ENCODE data around the gene NCOA6.

Gene NCOA6

DNA sequence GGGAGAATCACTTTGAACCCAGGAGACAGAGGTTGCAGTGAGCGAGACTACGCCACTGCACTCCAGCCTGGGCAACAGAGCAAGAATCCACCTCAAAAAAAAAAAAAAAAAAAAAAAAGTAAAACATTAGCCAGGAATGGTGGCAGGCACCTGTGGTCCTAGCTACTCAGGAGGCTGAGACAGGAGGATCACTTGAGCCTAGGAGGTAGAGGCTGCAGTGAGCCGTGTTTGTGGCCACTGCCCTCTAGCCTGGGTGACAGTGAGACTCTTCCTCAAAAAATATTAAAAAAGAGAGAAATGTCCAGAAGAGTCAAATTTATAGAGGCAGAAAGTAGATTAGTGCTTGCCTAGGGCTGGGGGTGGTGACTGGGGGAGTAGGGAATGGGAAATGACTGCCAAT lies 141.8 kb downstream of the NCOA6 start:
- DNase-seq (ENCODE audit: low read depth, low spot score) = no peak
- H3K36me3 ChIP-seq (ENCODE audit: control insufficient read depth, insufficient read depth, low read length) = no peaks in the 10 kb centered on the region

DNA sequence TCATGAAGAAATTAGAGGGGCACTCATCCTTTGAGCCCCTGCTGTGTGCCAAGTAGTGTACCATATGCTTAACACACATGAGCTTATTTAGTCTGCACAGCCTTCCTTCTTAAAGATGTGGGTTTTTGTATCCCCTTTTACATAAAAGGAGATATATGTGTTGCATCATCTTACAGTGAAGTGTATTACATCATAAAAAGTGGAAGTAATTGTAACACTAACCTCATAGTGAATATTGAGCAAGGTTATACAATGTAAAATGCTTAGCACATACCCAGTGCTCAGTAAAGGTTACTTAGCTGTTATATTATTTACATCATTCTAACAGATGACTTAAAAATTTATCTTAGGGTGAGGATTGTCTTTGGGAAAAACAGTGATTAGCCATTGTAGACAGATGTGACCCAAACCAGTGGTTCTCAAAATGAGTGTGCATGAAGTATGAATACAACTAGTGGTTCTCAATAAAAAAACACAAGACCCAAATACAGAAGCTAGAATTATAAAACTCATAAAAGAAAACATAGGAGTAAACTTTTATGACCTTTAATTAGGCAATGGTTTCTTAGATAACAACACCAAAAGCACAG lies 144.8 kb downstream of the NCOA6 start:
- H3K27me3 ChIP-seq (ENCODE audit: control insufficient read depth, insufficient read depth, low read length) = no peaks in the 10 kb centered on the region
- no peaks in the 10 kb centered on the region for H3K9me3 ChIP-seq (ENCODE audit: control insufficient read depth, insufficient read depth, low read length)
- no peaks in the 10 kb centered on the region for H3K36me3 ChIP-seq (ENCODE audit: control insufficient read depth, insufficient read depth, low read length)
- no peaks in the 10 kb centered on the region for H3K4me1 ChIP-seq (ENCODE audit: control insufficient read depth, insufficient read depth, low read length)
- H3K27ac ChIP-seq (ENCODE audit: low read length) = no peak overlapping the region
- no peak for DNase-seq (ENCODE audit: low read depth, low spot score)
- no peak overlapping the region for H3K4me3 ChIP-seq (ENCODE audit: low read length)

More for the DNA sequence above, 141.8 kb downstream of the NCOA6 start:
- Histone ChIP-seq H3K4me3 (ENCODE audit: low read length) (no peak overlapping the region), H3K9me3 (ENCODE audit: control insufficient read depth, insufficient read depth, low read length) (no peaks in the 10 kb centered on the region), H3K4me1 (ENCODE audit: control insufficient read depth, insufficient read depth, low read length) (no peaks in the 10 kb centered on the region), H3K27me3 (ENCODE audit: control insufficient read depth, insufficient read depth, low read length) (no peaks in the 10 kb centered on the region), H3K27ac (ENCODE audit: low read length) (no peak overlapping the region)
- WGBS (ENCODE audit: insufficient coverage, insufficient read length) = no CpG with 5 or more reads among the region's 3 CpGs

DNA sequence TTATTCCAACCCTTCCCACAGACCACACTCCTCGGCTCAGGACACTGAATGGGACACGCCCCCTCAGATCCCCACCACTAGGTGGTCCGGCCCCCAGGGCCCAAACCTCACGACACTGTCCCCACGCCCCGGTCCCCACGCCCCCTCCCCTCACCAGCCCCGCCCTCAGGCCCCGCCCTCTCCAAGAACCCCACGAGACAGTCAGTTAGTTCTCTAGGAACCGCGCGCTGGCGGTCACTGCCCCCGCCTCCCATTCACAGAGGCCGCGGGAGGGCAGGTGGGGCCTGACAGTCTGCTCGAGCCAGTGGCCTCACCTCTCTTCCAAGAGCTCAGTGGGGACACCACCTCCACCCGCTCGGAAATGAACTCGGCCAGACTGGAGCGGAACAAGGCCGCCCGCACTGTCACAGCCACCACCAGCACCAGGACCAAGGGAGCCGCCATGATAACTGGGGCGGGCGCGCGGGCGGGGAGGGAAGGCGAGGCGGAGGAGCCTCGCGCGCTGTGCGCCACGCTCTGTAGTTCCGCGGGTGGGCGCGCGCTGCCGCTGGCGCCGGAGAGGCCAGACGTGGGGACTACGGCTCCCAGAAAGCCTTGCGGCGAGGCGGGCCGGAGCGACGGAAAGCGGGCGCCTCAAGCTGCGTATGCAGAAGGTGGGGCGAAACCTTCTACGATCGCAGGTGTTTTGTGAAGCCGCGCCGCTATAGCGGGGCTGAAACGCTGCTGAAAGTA lies 148.6 kb downstream of the NCOA6 start, which contains the start of gene PIGU:
Gene PIGU, minus strand, starts transcription at position 451 of the 732 bp plus-strand sequence. Its CDS starts 7 bp downstream, at position 444.
- H3K36me3 ChIP-seq (ENCODE audit: control insufficient read depth, insufficient read depth, low read length) = no peaks in the 10 kb centered on the region
- peak; percentile 90 for DNase-seq (ENCODE audit: low read depth, low spot score)
- no peaks in the 10 kb centered on the region for H3K4me1 ChIP-seq (ENCODE audit: control insufficient read depth, insufficient read depth, low read length)
- no peaks in the 10 kb centered on the region for H3K9me3 ChIP-seq (ENCODE audit: control insufficient read depth, insufficient read depth, low read length)
- H3K27me3 ChIP-seq (ENCODE audit: control insufficient read depth, insufficient read depth, low read length) = no peaks in the 10 kb centered on the region
- peak within 1 kb of the TSS; percentile 82 for H3K4me3 ChIP-seq (ENCODE audit: low read length)
- no peak within 1 kb of the TSS for H3K27ac ChIP-seq (ENCODE audit: low read length)
- no CpG with 5 or more reads among the region's 64 CpGs for WGBS (ENCODE audit: insufficient coverage, insufficient read length)

DNA sequence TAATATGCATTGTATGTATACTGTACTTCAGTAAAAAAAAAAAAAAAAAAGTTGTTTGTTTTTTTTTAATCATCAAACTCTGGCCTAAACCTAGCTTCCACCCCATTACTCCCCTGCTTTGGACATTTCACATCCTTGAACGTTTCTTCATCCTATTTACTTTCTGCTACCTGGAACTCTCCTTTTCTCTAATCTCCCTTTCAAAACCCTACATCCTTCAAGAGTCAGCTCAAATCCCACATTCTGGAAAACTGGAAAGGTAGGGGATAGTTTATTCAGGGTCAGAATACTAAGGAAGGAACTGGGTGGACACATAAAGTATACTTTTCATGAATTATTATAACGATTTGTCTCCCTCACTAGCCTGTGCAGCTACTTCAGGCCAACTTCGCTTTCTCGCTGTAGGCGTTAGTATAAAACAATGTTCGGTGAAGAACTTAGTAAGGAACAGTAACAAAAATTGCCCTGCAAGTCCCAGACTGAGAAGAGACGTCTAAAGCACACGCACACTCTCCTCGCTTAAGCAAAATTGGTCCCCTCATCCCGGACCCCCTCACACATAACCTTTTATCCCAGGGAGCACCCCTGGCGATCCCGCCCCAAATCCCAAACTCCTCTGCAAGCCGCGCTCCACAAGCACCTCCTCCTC lies 149.3 kb downstream of the NCOA6 start:
- WGBS (ENCODE audit: insufficient coverage, insufficient read length) = 100% methylated on average over 1 of the region's 14 CpGs
- no peaks in the 10 kb centered on the region for H3K36me3 ChIP-seq (ENCODE audit: control insufficient read depth, insufficient read depth, low read length)
- no peaks in the 10 kb centered on the region for H3K4me1 ChIP-seq (ENCODE audit: control insufficient read depth, insufficient read depth, low read length)
- H3K27me3 ChIP-seq (ENCODE audit: control insufficient read depth, insufficient read depth, low read length) = no peaks in the 10 kb centered on the region
- H3K4me3 ChIP-seq (ENCODE audit: low read length) = peak overlapping the region; percentile 82
- H3K9me3 ChIP-seq (ENCODE audit: control insufficient read depth, insufficient read depth, low read length) = no peaks in the 10 kb centered on the region
- DNase-seq (ENCODE audit: low read depth, low spot score) = no peak
- no peak overlapping the region for H3K27ac ChIP-seq (ENCODE audit: low read length)

DNA sequence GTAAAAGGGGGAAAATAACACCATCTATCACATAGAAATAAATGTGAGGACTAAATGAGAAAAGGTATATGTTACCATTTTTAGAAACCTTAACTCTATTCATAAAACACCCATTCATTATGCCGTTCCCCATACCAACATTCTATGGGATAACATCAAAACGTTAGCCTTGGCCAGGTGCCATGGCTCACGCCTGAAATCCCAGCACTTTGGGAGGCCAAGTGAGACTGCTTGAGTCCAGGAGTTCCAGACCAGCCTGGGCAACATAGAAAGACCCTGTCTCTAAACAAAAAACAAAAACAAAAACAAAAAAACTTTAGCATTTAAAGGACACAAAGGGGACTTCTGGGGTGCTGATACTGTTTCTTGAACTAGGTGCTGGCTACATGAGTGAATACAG lies 149.9 kb downstream of the NCOA6 start:
- no peaks in the 10 kb centered on the region for H3K9me3 ChIP-seq (ENCODE audit: control insufficient read depth, insufficient read depth, low read length)
- H3K36me3 ChIP-seq (ENCODE audit: control insufficient read depth, insufficient read depth, low read length) = no peaks in the 10 kb centered on the region
- H3K4me1 ChIP-seq (ENCODE audit: control insufficient read depth, insufficient read depth, low read length) = no peaks in the 10 kb centered on the region
- no peak overlapping the region for H3K4me3 ChIP-seq (ENCODE audit: low read length)
- WGBS (ENCODE audit: insufficient coverage, insufficient read length) = no CpG with 5 or more reads among the region's 3 CpGs
- no peaks in the 10 kb centered on the region for H3K27me3 ChIP-seq (ENCODE audit: control insufficient read depth, insufficient read depth, low read length)
- no peak for DNase-seq (ENCODE audit: low read depth, low spot score)
- no peak overlapping the region for H3K27ac ChIP-seq (ENCODE audit: low read length)

DNA sequence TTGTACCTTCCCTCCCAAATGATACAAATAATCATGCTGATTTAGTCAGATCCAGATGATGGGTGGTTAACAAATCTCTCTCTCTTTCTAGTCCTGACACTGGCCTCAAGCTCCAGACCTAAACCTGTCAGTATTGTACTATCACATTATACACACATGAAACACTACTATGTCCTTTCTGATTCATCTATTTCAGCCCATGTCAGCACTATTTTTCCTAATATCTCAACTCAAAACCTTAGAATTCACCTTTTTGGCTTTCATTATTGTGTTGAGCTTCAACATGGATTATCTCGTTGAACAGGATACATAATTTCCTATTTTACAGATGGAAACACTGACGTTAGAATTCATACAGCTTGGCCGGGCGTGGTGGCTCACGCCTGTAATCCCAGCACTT lies 152.0 kb downstream of the NCOA6 start:
- Histone ChIP-seq H3K27ac (ENCODE audit: low read length) (no peak overlapping the region), H3K36me3 (ENCODE audit: control insufficient read depth, insufficient read depth, low read length) (no peaks in the 10 kb centered on the region), H3K4me3 (ENCODE audit: low read length) (no peak overlapping the region), H3K4me1 (ENCODE audit: control insufficient read depth, insufficient read depth, low read length) (no peaks in the 10 kb centered on the region), H3K9me3 (ENCODE audit: control insufficient read depth, insufficient read depth, low read length) (no peaks in the 10 kb centered on the region), H3K27me3 (ENCODE audit: control insufficient read depth, insufficient read depth, low read length) (no peaks in the 10 kb centered on the region)
- no peak for DNase-seq (ENCODE audit: low read depth, low spot score)
- no CpG with 5 or more reads among the region's 5 CpGs for WGBS (ENCODE audit: insufficient coverage, insufficient read length)

DNA sequence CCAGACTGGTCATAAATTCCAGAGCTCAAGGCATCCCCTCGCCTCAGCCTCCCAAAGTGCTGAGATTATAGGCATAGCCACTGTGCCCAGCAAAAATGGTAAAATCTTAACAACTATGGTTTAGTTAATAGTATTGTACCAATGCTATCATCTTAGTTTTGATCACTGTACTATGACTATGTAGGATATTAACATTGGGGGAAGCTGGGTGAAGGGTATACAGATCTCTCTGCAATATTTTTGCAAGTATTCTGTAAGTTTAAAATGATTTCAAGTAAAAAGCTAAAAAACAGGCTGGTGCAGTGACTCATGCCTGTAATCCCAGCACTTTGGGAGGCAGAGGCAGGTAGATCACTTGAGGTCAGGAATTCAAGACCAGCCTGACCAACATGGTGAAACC lies 156.4 kb downstream of the NCOA6 start:
- H3K4me3 ChIP-seq (ENCODE audit: low read length) = no peak overlapping the region
- no peaks in the 10 kb centered on the region for H3K9me3 ChIP-seq (ENCODE audit: control insufficient read depth, insufficient read depth, low read length)

More for the DNA sequence above, 156.4 kb downstream of the NCOA6 start:
- no CpG with 5 or more reads among the region's 1 CpG for WGBS (ENCODE audit: insufficient coverage, insufficient read length)
- Histone ChIP-seq H3K27ac (ENCODE audit: low read length) (no peak overlapping the region), H3K4me1 (ENCODE audit: control insufficient read depth, insufficient read depth, low read length) (no peaks in the 10 kb centered on the region), H3K27me3 (ENCODE audit: control insufficient read depth, insufficient read depth, low read length) (no peaks in the 10 kb centered on the region), H3K36me3 (ENCODE audit: control insufficient read depth, insufficient read depth, low read length) (no peaks in the 10 kb centered on the region)
- no peak for DNase-seq (ENCODE audit: low read depth, low spot score)

All from iPS DF 6.9 (cell line).